HepG2 (cell line): Measurements from ENCODE around the gene COPS9. TPM values are rescaled to one million over a fixed set of nuclear protein-coding genes. Genes with fewer than 3 reads are reported as not detected.

ENCODE experiments used
- DR1 ChIP-seq: sonication (generic); formaldehyde crosslinking; IDR thresholded peaks from 2 replicates; pipeline ENCODE4 v1.8.0; 2021; ENCODE audit warnings: mild to moderate bottlenecking, missing genetic modification reagents, inconsistent platforms
- DRAP1 ChIP-seq: IDR thresholded peaks from 2 replicates; pipeline ENCODE4 v1.6.1; 2016; ENCODE audit warnings: missing genetic modification reagents, missing compliant biosample characterization
- ERF ChIP-seq: IDR thresholded peaks from 2 replicates; pipeline ENCODE4 v1.6.1; 2018; ENCODE audit warnings: missing biosample characterization, missing genetic modification reagents
- GABPB1 ChIP-seq: IDR thresholded peaks from 2 replicates; pipeline ENCODE4 v1.6.1; 2016; ENCODE audit warnings: mild to moderate bottlenecking, missing genetic modification reagents, moderate library complexity, missing compliant biosample characterization
- HMG20A ChIP-seq: IDR thresholded peaks from 2 replicates; pipeline ENCODE4 v1.6.1; 2016; ENCODE audit warnings: borderline replicate concordance
- HOXD1 ChIP-seq: sonication (generic); formaldehyde crosslinking; IDR thresholded peaks from 2 replicates; pipeline ENCODE4 v1.5.0; 2020; ENCODE audit warnings: missing genetic modification reagents
- IKZF4 ChIP-seq: sonication (generic); formaldehyde crosslinking; IDR thresholded peaks from 2 replicates; pipeline ENCODE4 v1.5.1; 2020; ENCODE audit warnings: borderline replicate concordance, mild to moderate bottlenecking, low read depth, missing genetic modification reagents; ENCODE audit errors: not compliant biosample characterization
- KAT8 ChIP-seq: IDR thresholded peaks from 2 replicates; pipeline ENCODE4 v1.6.1; 2016; ENCODE audit warnings: missing genetic modification reagents, missing compliant biosample characterization
- NFYC ChIP-seq: IDR thresholded peaks from 2 replicates; pipeline ENCODE4 v1.6.1; 2016; ENCODE audit warnings: missing genetic modification reagents, missing compliant biosample characterization
- PHF8 ChIP-seq: sonication (generic); formaldehyde crosslinking; IDR thresholded peaks from 2 replicates; pipeline ENCODE4 v1.5.0; 2020; ENCODE audit warnings: missing genetic modification reagents
- SCMH1 ChIP-seq: sonication (generic); formaldehyde crosslinking; IDR thresholded peaks from 2 replicates; pipeline ENCODE4 v1.9.0; 2021; ENCODE audit warnings: missing genetic modification reagents, mild to moderate bottlenecking, borderline replicate concordance
- SRY ChIP-seq: sonication (generic); formaldehyde crosslinking; IDR thresholded peaks from 2 replicates; pipeline ENCODE4 v1.8.0; 2022; ENCODE audit warnings: mild to moderate bottlenecking, missing genetic modification reagents
- YY1 ChIP-seq: IDR thresholded peaks from 2 replicates; pipeline ENCODE4 v1.6.1; 2011; ENCODE audit warnings: low read length, low read depth, moderate library complexity, mild to moderate bottlenecking; ENCODE audit not compliant: insufficient read depth, insufficient replicate concordance
- ZBTB10 ChIP-seq: sonication (generic); formaldehyde crosslinking; IDR thresholded peaks from 2 replicates; pipeline ENCODE4 v1.4.0; 2020; ENCODE audit warnings: missing genetic modification reagents, borderline replicate concordance
- ZHX2 ChIP-seq, 2 experiments: sonication (generic) in 1 of 2; formaldehyde crosslinking in 1 of 2; IDR thresholded peaks; 2 replicates each; pipeline versions ENCODE4 v1.6.1 to v1.9.0; 2014 to 2022; ENCODE audit warnings: antibody characterized with exemption in 1 of 2, borderline replicate concordance in 1 of 2, inconsistent platforms in 1 of 2, low read depth in 1 of 2, missing genetic modification reagents in 1 of 2
- ZNF253 ChIP-seq: sonication (generic); formaldehyde crosslinking; IDR thresholded peaks from 2 replicates; pipeline ENCODE4 v1.8.0; 2022; ENCODE audit warnings: mild to moderate bottlenecking, missing genetic modification reagents, borderline replicate concordance
- ZNF354B ChIP-seq: sonication (generic); formaldehyde crosslinking; IDR thresholded peaks from 2 replicates; pipeline ENCODE4 v1.8.0; 2022; ENCODE audit warnings: mild to moderate bottlenecking, missing genetic modification reagents
- ZNF446 ChIP-seq: sonication (generic); formaldehyde crosslinking; IDR thresholded peaks from 2 replicates; pipeline ENCODE4 v1.5.0; 2020; ENCODE audit warnings: mild to moderate bottlenecking, missing genetic modification reagents
- ZNF484 ChIP-seq: sonication (generic); formaldehyde crosslinking; IDR thresholded peaks from 2 replicates; pipeline ENCODE4 v1.5.1; 2020; ENCODE audit warnings: mild to moderate bottlenecking, low read depth, missing genetic modification reagents, borderline replicate concordance
- ZNF546 ChIP-seq: sonication (generic); formaldehyde crosslinking; conservative IDR thresholded peaks from 2 replicates; pipeline ENCODE4 v1.8.1; 2023; ENCODE audit warnings: mild to moderate bottlenecking, missing genetic modification reagents
- polyA plus RNA-seq, 8 experiments: library from polyadenylated mRNA; depleted of rRNA in 3 of 8; stranded (reverse) in 7 of 8; unstranded in 1 of 8; fragments of >200 nt; fragmentation: Illumina TruSeq in 4 of 8; extraction: Trizol in 4 of 8; gene quantifications; 2 replicates each; pipeline versions ENCODE4 v1.2.1 to v1.2.3, GENCODE V29; 2011 to 2016; ENCODE audit warnings: low read depth in 4 of 8, missing spikeins in 1 of 8, mixed read lengths in 1 of 8; ENCODE audit not compliant: insufficient read depth in 1 of 8
- total RNA-seq, 5 experiments: library from RNA; depleted of rRNA; stranded (reverse); fragments of >200 nt; fragmentation: Illumina TruSeq; extraction: Trizol; gene quantifications; 2 replicates each; pipeline ENCODE4 v1.2.3, GENCODE V29; 2016; ENCODE audit warnings: low read depth in 1 of 5

Gene COPS9
- total and polyA plus RNA-seq, 2 of the 13 experiments (the other 11 are each of a cell fraction or from before 2014, with no cell fraction given) = 180 to 247 TPM

GRCh38 chr2:240136013-240136670 lies at the start of gene COPS9 (continued):
- TF ChIP-seq ZHX2 (IDR thresholded peaks at IDR 0.05; ENCODE audit: low read depth) (peak; percentile 83), ZHX2 (CRISPR knock-in tag; IDR thresholded peaks at IDR 0.05; ENCODE audit: borderline replicate concordance) (no peak), DR1 (peak; percentile 69; the same call in 1 of the 2 replicates), ZNF446 (CRISPR knock-in tag) (peak; percentile 80; the same call in 1 of the 2 replicates), PHF8 (CRISPR knock-in tag) (peak; percentile 97), ZNF484 (CRISPR knock-in tag) (no peak), KAT8 (CRISPR knock-in tag) (peak; percentile 97), NFYC (no peak), ZBTB10 (CRISPR knock-in tag) (peak; percentile 69; the same call in 1 of the 2 replicates), ZNF253 (CRISPR knock-in tag) (no peak; the same call in 1 of the 2 replicates), YY1 (peak; percentile 80), IKZF4 (CRISPR knock-in tag) (peak; percentile 95), DRAP1 (CRISPR knock-in tag) (peak; percentile 52; the same call in 1 of the 2 replicates), SRY (CRISPR knock-in tag) (peak; percentile 41; the same call in 1 of the 2 replicates), HOXD1 (CRISPR knock-in tag) (0 out of 2 replicates have a peak, but pooled peaks have one; percentile 57), ERF (CRISPR knock-in tag) (peak; percentile 57), ZNF354B (CRISPR knock-in tag) (no peak), SCMH1 (CRISPR knock-in tag) (no peak), HMG20A (no peak), ZNF546 (CRISPR knock-in tag) (peak; percentile 67; the same call in 1 of the 2 replicates), GABPB1 (CRISPR knock-in tag) (peak; percentile 98)
